Fibroblast of lung (primary cell): Measurements from ENCODE around the gene TUFT1.

ENCODE experiments used
- CTCF ChIP-seq, 2 donors: IDR thresholded peaks in 1 of 2; conservative IDR thresholded peaks in 1 of 2; 1 replicate in 1 of 2; 2 replicates in 1 of 2; pipeline ENCODE4 v1.5.1; 2011 to 2012; ENCODE audit warnings: low read length in 2 of 2, control low read depth in 1 of 2, inconsistent platforms in 1 of 2, low read depth in 1 of 2, mild to moderate bottlenecking in 1 of 2
- EZH2 ChIP-seq: IDR thresholded peaks from 2 replicates; pipeline ENCODE4 v1.5.1; 2012; ENCODE audit warnings: low read length, control low read depth, mild to moderate bottlenecking; ENCODE audit errors: missing control alignments

GRCh38 chr1:151568626-151569088 lies 28.5 kb downstream of the TUFT1 start:
- TF ChIP-seq CTCF (conservative IDR thresholded peaks at IDR 0.05 in 1 of 2, IDR thresholded peaks at IDR 0.05 in 1 of 2; ENCODE audit: low read depth in 1 of 2, low read length in 2 of 2) (no peak), EZH2 (no peak)
